SHP77 treated with DMSO at 0.1 percent for 48 hours (cell line): Measurements from ENCODE around the gene WLS.

Experiments
- DNase-seq: peaks from one replicate; lab custom pipeline; 2025; lab: John Stamatoyannopoulos, UW

The WLS gene

GRCh38 chr1:68228851-68229250, 3.5 kb downstream of the WLS start:
- DNase-seq, result no peak

- no peak for DNase-seq
These were observed 4.7 kb downstream of the WLS start for GRCh38 chr1:68227598-68227997.

GRCh38 chr1:68225781-68226180, 6.5 kb downstream of the WLS start:
- DNase-seq, result no peak

- DNase-seq, result no peak
These were observed 8.6 kb downstream of the WLS start for GRCh38 chr1:68223687-68224086.

- no peak for DNase-seq
These were observed 10.3 kb downstream of the WLS start for GRCh38 chr1:68221980-68222373.

- DNase-seq, result no peak
These were observed 11.0 kb downstream of the WLS start for GRCh38 chr1:68221001-68221979.

- DNase-seq, result no peak
These were observed 11.9 kb downstream of the WLS start for GRCh38 chr1:68220420-68220819.

- no peak for DNase-seq
These were observed 13.8 kb downstream of the WLS start for GRCh38 chr1:68218490-68218889.

GRCh38 chr1:68217618-68218017, 14.7 kb downstream of the WLS start:
- DNase-seq, result no peak

- DNase-seq, result no peak
These were observed 15.2 kb downstream of the WLS start for GRCh38 chr1:68217060-68217554.

GRCh38 chr1:68216089-68216772, 16.1 kb downstream of the WLS start:
- DNase-seq, result no peak

GRCh38 chr1:68213843-68214242, 18.5 kb downstream of the WLS start:
- DNase-seq, result no peak

- DNase-seq, result no peak
These were observed 20.5 kb downstream of the WLS start for GRCh38 chr1:68211761-68212380.

- DNase-seq, result no peak
These were observed 21.5 kb downstream of the WLS start for GRCh38 chr1:68210829-68211228.

GRCh38 chr1:68210027-68210426, 22.3 kb downstream of the WLS start:
- DNase-seq, result no peak

GRCh38 chr1:68206848-68207689, 25.3 kb downstream of the WLS start:
- DNase-seq, result no peak

- DNase-seq, result no peak
These were observed 26.4 kb downstream of the WLS start for GRCh38 chr1:68205794-68206358.

- DNase-seq, result no peak
These were observed 27.2 kb downstream of the WLS start for GRCh38 chr1:68204977-68205630.

- DNase-seq, result no peak
These were observed 30.0 kb downstream of the WLS start for GRCh38 chr1:68202239-68202832.

- DNase-seq, result no peak
These were observed 30.6 kb downstream of the WLS start for GRCh38 chr1:68201546-68202238.
